GM12864 (cell line): Measurements from ENCODE around the gene GPC5.
A peak's percentile ranks its signal among the peaks of the same experiment; 100 is the strongest.

Source experiments
- DNase-seq: peaks from one replicate; pipeline ENCODE4 v3.0.0-alpha.2; 2011; ENCODE audit warnings: low read depth
- H3K4me3 ChIP-seq: 2 replicates; pipeline ENCODE4 v1.5.1; 2011; ENCODE audit warnings: mild to moderate bottlenecking, low read depth, low read length, control low read depth
- CTCF ChIP-seq: IDR thresholded peaks from 2 replicates; pipeline ENCODE4 v1.5.1; 2011; ENCODE audit warnings: low read depth, mild to moderate bottlenecking, moderate library complexity, low read length, control low read depth, inconsistent platforms; ENCODE audit errors: missing control alignments

GPC5 gene

GRCh38 chr13:91397595-91397994 is 826 bp upstream of the GPC5 start:
- no peak overlapping the region for H3K4me3 ChIP-seq
- no peak for DNase-seq
- TF ChIP-seq CTCF: no peak

- TF ChIP-seq CTCF: no peak
- DNase-seq: no peak
- peak overlapping the region; percentile 48 for H3K4me3 ChIP-seq
Observed at GRCh38 chr13:91399189-91400062, 1.0 kb downstream of the GPC5 start.

GRCh38 chr13:91400063-91400399 is 1.6 kb downstream of the GPC5 start:
- no peak for DNase-seq
- TF ChIP-seq CTCF: no peak
- no peak overlapping the region for H3K4me3 ChIP-seq

- H3K4me3 ChIP-seq: no peak overlapping the region
- no peak for DNase-seq
- TF ChIP-seq CTCF: no peak
Observed at GRCh38 chr13:91400671-91401070, 2.2 kb downstream of the GPC5 start.

GRCh38 chr13:91401920-91402319 is 3.5 kb downstream of the GPC5 start:
- no peak for DNase-seq
- no peak overlapping the region for H3K4me3 ChIP-seq
- no peak for TF ChIP-seq CTCF

- DNase-seq: peak; percentile 5
- H3K4me3 ChIP-seq: no peak overlapping the region
- no peak for TF ChIP-seq CTCF
Observed at GRCh38 chr13:91405240-91405639, 6.8 kb downstream of the GPC5 start.

- no peak overlapping the region for H3K4me3 ChIP-seq
- peak; percentile 37 for DNase-seq
- peak; percentile 67 for TF ChIP-seq CTCF
Observed at GRCh38 chr13:91406619-91407018, 8.2 kb downstream of the GPC5 start.
